ENCODE results near the gene VPS35. TPM values are rescaled to one million over a fixed set of nuclear protein-coding genes. Genes with fewer than 3 reads are reported as not detected.
"Not testable (repeated sequence)": the region's sequence is repeated elsewhere in the genome, so short reads cannot be mapped to it uniquely, and the experiment has no call there.

The VPS35 gene
- total RNA-seq, 2 experiments from 2014 or later = 95.1 to 100 TPM

DNA sequence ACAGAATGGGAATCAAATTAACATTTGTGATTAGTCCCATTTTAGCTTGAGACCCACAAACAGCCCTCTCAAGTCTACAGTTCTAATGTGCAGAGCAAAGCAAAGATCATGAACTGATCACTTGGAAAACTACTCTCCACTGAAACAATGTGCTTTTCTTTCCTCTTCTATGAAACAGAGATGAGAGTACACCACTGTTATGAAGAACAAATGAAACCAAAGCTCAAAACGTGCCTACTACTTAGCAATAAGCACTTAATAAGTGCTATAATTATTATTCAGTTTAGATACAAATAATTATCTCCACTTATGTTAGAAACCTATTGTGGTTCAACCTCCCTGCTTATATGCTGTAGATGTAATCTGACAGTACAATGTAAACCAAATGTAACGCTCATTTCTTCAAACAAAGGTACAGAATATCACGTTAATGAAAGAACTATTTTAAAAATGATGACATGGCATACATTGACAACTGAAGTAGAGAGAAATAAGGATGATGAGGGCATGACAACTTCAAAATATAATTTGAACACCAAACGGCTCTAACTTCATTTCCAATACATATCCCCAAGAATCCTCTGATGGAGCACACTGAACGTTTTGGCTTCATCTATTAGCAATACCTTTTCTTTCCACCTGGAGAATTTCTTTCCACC, 2.0 kb downstream of the VPS35 start:
- ChIA-PET POLR2A (interaction anchor here (0.6 kb wide), 1 partner anchor 13 kb away, joined by 4 read pairs; no protein-coding TSS in a partner anchor), CTCF (interaction anchor here (0.6 to 1.8 kb wide), 2 partner anchors 13 to 1560 kb away, joined by 3 to 6 read pairs; no protein-coding TSS in a partner anchor)

DNA sequence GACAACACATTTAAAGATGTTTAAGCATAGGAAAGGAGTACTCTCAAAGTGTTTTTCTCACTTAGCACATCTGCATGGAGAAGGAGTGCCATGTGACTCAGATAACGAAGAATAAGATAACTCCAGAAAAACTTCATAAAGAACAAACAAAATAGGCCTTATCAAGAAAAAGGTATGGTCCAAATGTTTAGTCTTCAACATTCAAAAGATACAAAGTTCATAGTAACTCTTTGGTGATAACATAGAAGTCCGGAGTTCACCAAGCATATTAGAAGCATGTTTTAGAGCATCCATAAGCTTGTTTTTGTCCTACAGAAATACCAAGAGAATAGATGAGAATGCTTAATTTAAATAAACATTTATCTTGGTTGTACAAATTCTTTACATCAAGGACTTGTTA, 7.1 kb downstream of the VPS35 start:
- CTCF ChIA-PET, POLR2A ChIA-PET: not testable (repeated sequence)

DNA sequence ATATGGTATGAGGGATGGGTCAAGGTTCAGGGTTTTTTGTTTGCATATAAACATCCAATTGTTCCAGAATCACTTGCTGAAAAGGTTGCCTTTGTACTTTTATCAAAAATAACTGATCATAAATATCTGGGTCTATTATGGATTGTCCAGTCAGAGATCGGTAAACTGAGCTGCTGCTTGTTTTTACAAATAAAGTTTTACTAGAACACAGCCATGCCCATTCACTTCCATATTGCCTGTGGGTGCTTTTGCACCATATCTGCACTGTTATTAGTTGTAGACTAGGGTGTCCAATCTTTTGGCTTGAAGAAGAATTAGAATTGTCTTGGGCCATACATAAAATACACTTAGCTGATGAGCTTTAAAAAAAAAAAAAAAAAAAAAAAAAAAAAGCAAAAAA, 11.0 kb downstream of the VPS35 start:
- CTCF ChIA-PET = not testable (repeated sequence)
- POLR2A ChIA-PET = interaction anchor here (0.6 kb wide), 1 partner anchor 65 kb away, joined by 5 read pairs; no protein-coding TSS in a partner anchor

DNA sequence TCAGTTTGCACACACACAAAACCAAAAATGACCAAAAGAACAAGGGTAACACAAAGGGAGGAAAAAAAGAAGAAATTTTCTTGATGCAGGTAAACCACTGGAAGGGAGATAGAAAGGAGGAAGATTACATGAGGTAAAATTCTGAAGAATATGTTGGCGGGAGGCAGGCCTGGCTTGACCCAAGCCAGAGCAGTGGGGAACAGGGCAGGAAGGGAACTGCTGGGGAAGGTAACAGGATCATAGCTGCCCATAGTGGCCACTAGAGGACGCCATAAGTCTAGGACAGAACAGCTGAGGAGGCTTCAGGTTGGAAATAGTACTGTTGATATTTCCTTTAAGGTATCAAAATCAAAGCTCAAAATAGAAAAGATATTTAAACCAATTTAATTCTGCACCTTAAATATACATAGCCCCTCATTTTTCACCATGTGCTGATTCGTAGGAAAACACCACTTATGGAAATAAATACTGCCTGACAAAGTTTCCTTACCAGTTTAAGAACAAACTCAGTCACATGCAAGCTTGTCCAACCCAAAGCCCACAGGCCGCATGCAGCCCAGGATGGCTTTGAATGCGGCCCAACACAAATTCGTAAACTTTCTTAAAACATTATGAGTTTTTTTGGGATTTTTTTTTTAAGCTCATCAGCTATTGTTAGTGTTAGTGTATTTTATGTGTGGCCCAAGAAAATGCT, 15.5 kb downstream of the VPS35 start:
- ChIA-PET CTCF (interaction anchor here (0.7 to 2.1 kb wide), 12 partner anchors 11 to 237 kb away, joined by 3 to 9 read pairs (median 4); partner anchors contain the start of gene ORC6), POLR2A (no interaction called here)

DNA sequence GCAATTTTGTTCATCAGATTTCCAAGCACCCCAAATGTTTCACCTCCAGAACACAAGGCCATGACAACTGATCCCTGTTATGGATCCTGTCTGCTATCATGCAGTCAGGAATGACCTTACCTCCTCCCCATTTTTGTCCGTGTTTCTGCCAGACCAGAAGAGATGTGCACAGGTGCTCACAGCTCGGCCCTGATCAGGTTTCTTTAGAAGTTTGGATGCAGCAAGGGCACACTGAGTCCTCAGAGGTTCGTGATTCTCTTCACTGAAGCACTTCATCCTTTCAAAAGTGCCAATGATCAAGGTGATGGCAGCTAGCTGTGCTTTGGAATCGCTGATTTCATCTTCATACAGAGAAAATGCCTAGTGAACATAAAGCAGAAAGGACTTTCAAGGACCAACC, 26.9 kb downstream of the VPS35 start:
- CTCF ChIA-PET = interaction anchor here (2.6 kb wide), 1 partner anchor 11 kb away, joined by 9 read pairs; no protein-coding TSS in a partner anchor

DNA sequence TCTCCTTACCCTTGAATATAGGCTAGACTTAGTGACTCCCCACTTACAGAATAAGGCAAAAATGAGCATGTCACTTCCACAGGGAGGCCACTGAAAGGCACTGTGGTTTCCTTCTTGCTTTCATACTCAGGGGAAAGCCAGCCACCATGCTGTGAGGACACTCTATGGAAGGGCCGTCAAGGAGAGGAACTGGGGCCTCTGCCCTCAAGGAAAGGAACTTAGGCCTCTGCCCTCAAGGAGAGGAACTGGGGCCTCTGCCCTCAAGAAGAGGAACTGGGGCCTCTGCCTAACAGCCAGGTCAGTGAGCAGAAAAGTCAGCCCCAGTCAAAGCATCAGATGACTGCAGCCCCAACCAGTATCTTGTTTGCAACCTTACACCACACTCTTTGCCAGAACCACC, 30.1 kb downstream of the VPS35 start:
- ChIA-PET CTCF (interaction anchor here (1.4 kb wide), 1 partner anchor 14 kb away, joined by 3 read pairs; no protein-coding TSS in a partner anchor), POLR2A (no interaction called here)

More for the DNA sequence above, 26.9 kb downstream of the VPS35 start:
- POLR2A ChIA-PET = no interaction called here

DNA sequence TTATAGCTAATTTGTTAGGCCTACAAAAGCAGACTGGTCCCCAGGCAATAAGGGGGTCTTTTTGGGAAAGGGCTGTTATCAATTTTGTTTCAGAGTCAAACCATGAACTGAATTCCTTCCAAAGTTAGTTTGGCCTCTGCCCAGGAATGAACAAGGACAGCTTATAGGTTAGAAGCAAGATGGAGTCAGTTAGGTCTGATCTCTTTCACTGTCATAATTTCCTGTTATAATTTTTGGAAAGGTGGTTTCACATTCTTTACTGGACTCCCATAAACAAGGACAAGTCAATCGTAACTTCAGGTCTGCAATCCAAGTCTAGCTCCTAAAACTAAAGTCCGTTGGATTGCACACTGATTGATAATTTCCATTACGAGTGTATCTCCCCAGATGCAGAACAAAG, 37.7 kb downstream of the VPS35 start:
- ChIA-PET POLR2A (no interaction called here), CTCF (interaction anchor here (0.6 kb wide), 1 partner anchor 371 kb away, joined by 3 read pairs; no protein-coding TSS in a partner anchor)

DNA sequence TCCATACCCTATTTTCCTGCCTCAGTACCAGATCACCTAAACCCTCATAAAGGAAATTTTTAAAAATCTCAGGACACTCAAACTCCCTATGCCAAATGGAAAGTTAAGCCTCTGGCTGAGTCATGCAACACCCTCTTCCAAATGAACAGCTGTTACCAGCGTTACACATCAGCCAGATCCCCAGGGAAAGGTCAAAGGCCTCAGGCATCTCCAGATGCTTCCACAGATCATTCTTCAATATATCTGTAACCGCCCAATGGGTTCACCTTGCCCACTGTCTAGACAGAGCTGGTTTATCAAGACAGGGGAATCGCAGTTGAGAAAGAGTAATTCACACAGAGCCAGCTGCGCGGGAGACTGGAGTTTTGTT, 38.7 kb downstream of the VPS35 start:
- POLR2A ChIA-PET = no interaction called here
- CTCF ChIA-PET = no interaction called here

DNA sequence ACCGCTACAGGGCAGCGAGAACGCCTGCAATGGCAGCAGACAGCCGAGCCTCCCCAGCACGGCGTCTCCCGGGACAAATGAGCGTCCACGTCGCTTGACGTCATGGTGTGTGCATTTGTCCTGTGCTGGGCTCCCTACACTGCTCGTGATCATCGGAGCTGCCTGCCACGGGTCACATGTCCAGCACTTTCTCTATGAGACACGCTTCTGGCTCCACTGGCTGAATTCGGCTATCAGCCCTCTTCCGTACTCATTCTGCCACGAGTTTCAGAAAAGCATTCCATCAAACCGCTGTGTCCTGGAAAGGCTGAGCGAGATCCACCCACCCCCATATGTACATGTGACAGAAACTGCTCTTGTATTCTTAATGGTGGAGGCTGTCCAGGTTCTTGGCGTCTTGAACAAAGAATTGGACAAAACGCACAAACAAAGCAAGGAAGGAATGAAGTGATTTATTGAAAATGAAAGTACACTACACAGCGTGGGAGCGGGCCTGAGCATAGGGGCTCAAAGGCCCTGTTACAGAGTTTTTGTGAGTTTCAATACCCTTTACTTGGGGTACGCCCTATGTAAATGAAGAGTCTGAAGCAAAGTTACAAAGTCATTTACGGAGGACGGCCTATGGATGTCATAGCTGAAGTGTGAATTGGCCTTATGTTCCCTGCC, 39.3 kb downstream of the VPS35 start:
- CTCF ChIA-PET = no interaction called here
- POLR2A ChIA-PET = no interaction called here

DNA sequence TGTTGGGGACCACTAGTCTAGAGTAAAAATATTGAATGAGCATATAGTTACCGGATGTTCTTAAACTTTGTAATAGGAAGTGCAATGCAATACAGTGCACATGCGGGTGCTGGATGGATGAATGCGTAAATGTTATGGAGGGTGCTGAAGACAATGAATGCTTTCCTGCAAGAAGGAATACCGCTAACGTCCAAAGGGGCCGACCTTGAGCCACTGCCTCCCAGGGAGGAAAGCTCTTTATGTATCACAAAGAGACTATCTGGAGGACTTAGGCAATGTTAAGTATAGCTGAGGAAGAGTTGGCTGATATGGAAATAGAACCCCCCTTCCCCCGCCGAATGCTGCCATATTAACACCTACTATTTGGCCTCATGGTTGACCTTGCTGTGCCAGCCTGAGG, 40.3 kb downstream of the VPS35 start:
- POLR2A ChIA-PET = no interaction called here
- CTCF ChIA-PET = no interaction called here

DNA sequence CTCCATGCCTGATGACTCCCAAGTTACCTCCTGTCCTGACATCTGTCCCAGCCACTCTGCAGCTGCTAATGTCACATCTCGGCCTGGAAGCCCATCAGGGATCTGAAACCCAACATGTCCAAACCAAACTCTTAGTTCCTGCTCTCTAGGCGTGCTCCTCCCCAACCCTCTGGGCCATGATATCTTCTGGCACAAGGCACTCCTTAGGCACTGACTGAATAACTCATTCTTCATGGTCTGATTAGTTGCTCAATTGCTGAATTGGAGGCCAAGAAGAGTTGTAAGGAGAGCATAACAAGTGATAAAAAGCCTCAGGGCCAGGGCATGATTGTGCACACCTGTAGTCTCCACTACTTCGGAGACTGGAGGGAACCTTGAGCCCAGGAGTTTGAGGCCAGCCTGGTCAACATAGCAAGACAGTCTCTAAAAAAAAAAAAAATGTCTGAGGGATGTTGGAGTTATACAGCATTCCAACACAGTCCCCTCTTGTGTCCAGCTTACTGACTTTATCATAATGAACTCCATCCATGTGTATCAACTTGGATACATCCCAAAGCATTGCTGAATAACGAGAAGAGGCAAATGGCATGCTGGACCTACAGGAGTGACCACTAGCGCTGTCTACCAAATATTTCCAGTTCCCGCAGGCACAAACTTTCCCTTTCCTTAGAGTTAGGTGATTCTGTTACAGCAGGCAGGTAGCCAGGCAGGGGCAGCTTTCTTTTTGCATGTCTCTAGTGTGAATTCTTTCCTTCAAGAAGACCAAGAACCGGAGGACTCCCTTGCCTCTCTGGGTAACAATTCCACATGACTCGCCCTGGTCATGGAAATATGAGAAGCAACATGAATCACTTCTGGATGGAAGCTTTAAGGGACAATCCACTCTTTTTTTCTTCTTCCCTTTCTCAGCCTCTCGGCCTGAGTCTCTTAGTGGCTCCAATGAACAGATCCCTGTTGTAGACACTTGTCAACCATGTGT, 49.7 kb downstream of the VPS35 start:
- POLR2A ChIA-PET = no interaction called here
- CTCF ChIA-PET = no interaction called here

DNA sequence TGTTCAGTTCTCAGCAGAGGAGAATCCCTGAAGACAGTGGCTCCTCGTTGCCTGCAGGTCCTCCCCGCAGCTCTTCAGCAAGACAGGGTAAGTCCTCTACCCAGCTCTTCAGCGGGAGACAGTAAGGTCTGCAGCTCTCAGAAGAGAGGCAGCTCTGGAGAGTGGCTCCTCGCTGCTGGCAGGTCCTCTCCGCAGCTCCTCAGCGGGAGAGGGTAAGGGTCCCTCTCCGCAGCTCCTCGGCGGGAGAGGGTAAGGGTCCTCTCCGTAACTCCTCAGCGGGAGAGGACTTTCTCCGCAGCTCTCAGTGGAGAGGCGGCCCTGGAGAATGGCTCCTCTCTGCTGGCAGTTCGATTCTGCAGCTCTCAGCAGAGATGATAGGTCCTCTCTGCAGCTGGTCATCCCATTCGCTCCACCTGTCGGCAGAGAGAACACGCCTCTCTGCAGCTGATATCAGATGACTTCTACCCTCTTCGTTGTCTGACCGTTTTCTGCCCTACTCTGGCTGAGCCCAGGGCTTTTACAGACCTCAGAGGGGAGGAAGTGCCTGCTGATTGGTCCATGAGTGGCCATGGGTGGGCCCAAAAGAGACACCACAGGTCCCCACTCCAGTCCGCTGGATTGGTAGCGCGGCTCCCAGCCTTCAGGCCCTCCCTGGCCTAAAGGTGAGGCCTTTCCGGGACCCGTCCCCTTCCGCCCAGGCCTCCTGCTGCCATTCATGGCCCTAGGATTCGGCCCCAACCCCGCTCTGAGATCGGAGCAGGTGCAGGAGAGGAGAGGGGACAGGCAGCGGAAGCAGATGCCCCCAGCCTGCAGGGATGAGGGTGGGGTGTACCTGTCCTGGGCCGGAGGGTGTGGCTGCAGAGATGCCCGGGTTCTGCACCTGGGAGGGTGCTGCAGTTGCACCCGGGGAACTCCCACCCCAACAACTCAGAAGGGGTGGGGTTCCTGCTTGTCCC, 55.9 kb downstream of the VPS35 start:
- ChIA-PET CTCF (no interaction called here), POLR2A (no interaction called here)

DNA sequence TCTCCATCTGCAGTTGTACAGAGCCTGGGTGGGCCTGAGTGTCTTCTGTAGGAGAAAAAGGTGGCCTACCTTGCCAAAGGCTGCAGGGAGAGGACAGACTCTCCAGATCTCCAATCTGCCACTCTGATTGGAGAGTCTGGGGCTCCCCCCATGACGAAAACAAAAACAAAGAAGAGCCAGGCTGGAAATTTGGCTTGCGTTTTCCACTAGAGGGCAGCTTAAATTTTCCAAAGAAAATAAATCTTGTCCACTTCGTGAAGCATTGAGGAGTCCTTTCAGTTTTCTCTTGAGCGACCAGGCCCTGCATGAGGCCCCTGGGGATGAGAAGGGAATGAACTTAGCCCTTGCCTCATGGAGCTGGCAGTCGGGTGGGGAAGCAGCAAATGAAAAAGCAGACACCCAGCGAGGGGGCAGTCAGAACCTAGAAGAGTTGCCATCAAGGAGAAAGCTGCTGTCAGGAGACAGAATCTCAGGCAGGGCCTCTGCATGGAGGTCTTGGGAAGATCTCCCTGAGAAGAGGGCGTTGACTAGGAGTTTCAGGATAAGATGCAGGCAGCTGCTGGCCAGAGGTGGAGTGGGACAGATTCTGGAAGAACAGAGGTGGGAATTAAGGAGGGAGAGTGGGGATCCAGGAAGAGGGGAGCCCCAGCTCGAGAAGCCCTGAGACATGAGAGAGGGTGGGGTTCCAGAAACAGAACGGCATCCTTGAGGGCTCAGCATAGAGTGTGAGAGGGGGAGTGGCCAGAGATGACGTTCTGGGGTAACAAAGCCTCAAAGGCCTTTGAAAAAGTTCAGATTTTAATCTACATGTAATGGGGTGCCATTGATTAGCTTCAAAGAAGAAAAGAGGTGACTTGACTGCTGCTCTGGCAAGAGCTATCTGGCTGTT, 59.4 kb downstream of the VPS35 start:
- CTCF ChIA-PET = no interaction called here
- POLR2A ChIA-PET = no interaction called here

DNA sequence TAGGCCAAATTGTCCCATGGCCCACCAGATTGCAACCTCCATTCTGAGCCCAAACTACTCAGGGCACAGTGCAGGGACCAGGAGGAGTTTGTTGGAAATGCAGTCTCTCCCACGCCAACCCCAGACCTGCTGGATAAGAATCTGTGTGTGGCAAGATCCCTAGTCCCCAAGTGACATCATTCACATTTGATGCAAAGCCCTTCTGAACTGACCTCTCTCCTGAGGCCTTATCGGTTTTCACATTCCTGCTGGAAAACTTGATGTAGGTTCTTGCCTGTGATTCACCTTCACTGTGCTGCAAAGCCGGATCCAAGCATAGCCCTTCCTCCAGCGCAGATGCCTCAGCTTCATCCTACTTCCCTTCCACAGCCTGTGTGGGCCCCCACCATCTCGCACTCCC, 61.2 kb downstream of the VPS35 start:
- ChIA-PET CTCF (no interaction called here), POLR2A (no interaction called here)

DNA sequence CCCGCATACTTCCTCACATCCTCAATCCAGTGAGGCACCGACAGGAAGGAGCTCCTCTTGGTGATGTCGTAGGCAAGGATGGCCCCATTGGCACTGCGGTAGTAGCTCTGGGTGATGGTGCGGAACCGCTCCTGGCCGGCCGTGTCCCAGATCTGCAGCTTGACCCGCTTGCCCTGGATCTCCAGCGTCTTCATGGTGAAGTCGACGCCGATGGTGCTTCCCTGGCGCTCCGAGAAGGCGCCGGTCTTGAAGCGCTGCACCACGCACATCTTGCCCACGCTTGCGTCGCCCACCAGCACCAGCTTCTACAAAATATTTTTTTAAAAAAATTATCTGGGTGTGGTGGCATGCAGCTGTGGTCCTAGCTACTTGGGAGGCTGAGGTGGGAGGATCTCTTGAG, 62.3 kb downstream of the VPS35 start:
- POLR2A ChIA-PET, CTCF ChIA-PET: not testable (repeated sequence)

DNA sequence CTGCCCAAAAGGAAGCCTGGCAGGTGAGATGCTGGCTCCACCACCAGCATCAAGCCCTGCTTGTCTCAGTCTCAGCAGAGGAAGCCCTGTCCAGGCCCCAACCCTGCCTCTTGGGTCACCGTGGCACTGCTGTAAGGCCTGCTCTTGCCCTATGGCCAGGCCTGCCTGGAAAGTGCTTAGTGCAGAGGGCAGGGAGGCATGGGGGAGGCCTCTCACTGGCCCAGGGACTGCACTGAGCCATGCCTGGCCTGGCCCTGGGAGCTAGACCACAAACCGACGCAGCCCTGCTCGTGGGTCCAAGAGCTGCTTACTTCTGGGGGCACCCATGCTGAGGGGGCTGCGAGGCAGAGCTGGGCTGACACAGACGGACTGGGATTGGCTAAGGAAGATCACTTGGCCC, 64.1 kb downstream of the VPS35 start:
- CTCF ChIA-PET, POLR2A ChIA-PET: not testable (repeated sequence)

DNA sequence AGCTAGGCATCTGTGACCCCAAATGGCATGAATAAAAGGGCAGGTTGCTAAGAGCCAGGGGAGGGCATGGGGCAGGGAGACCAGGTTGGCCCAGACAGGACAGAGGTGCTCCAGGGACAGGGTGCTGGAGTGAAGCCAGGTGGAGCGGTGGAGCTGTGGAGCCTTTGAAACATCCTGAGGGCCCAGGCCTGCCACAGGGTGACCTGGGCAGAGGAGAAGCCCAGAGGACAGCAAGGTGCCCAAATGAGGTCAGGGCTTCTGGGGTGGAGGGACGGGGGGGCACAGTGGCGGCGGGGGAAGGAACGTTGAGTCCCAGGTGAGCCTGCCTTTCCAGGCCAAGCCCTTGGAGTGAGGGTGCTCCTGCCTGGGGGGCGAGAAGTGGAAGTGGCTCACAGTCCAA, 65.3 kb downstream of the VPS35 start:
- POLR2A ChIA-PET, CTCF ChIA-PET: not testable (repeated sequence)

DNA sequence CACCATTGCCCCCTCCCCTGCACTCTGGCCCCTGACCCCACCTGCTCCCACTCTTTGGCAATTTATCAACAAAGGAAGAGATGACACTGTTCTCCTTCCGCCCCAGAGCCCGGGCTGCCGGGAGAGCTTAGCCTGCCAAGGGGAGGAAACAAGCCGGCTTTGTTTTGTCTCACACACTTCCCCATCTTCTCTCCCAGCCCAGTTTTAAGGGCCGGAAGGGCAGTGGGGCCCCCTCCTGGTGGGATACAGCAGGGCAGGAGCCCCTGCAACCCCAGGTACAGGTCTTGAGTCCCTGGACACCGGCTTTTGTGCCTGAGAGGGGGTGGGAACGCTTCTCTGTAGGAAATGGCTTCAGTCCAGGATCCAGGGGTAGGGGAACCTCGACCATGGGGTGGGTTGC, 65.7 kb downstream of the VPS35 start:
- POLR2A ChIA-PET, CTCF ChIA-PET: not testable (repeated sequence)

Measured in activated CD8-positive, alpha-beta memory T cell treated with anti-CD3 and anti-CD28 coated beads for 36 hours (primary cell).